GM10248 (cell line): ENCODE data around the gene DOCK6.

Source experiments
- CTCF ChIA-PET: fragments of 300-600 bp; sonication (Branson Sonifier 250); formaldehyde crosslinking; extraction: SDS; loops from one replicate; lab custom pipeline; 2021; ENCODE audit warnings: antibody characterized with exemption; lab: Yijun Ruan, JAX
- POLR2A ChIA-PET: fragments of 350-650 bp; sonication (Branson Sonifier 250); formaldehyde crosslinking; extraction: SDS; loops from one replicate; lab custom pipeline; 2020; ENCODE audit warnings: antibody characterized with exemption; lab: Yijun Ruan, JAX
- DNase-seq: peaks from one replicate; pipeline ENCODE4 v3.0.0; 2012; ENCODE audit errors: extremely low spot score
- CTCF ChIP-seq: IDR thresholded peaks from 2 replicates; pipeline ENCODE4 v1.5.1; 2012; ENCODE audit warnings: mild to moderate bottlenecking, low read depth; ENCODE audit errors: extremely low read depth, missing control alignments, control extremely low read depth

DOCK6 gene

GRCh38 chr19:11242864-11243797 is 19.2 kb downstream of the DOCK6 start:
- ChIA-PET POLR2A (no interaction called here), CTCF (interaction anchor here (0.7 to 3.6 kb wide), 25 partner anchors 9 to 745 kb away, joined by 3 to 12 read pairs (median 4); no protein-coding TSS in a partner anchor)
- DNase-seq, result peak; percentile 99
- peak; percentile 41 for TF ChIP-seq CTCF

- no peak for TF ChIP-seq CTCF
- CTCF ChIA-PET, result interaction anchor here (1.2 to 3.6 kb wide), 10 partner anchors 10 to 240 kb away, joined by 3 to 12 read pairs (median 5); no protein-coding TSS in a partner anchor
- POLR2A ChIA-PET, result no interaction called here
- no peak for DNase-seq
These were observed 20.3 kb downstream of the DOCK6 start for GRCh38 chr19:11242025-11242424.

GRCh38 chr19:11240008-11240444 is 22.3 kb downstream of the DOCK6 start:
- POLR2A ChIA-PET, result no interaction called here
- CTCF ChIA-PET, result interaction anchor here (1.2 to 1.6 kb wide), 2 partner anchors 15 to 103 kb away, joined by 4 to 6 read pairs; no protein-coding TSS in a partner anchor
- TF ChIP-seq CTCF, result no peak
- DNase-seq, result no peak

DNA sequence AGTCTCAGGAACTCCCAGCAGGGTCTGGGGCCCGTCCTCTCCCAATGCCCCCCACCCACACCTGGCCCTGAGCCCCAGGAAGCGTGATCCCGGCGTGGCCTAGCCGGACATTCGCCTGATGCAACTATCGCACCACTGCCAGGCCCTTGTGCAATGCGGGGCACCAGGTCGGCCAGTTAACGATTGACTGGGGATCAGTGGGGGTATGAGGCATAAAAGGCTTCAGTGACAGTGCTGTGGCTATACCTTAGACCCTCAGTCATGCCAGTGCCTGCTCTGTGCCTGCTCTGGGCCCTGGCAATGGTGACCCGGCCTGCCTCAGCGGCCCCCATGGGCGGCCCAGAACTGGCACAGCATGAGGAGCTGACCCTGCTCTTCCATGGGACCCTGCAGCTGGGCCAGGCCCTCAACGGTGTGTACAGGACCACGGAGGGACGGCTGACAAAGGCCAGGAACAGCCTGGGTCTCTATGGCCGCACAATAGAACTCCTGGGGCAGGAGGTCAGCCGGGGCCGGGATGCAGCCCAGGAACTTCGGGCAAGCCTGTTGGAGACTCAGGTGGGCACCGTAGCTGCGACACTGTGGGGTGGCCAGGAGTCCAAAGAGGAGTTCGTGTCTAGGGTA is 22.8 kb downstream of the DOCK6 start, which contains the start of gene ANGPTL8:
Gene ANGPTL8 (plus strand): TSS at position 243 of the 624 bp plus-strand sequence. CDS start 19 bp downstream, at position 262.
- no peak for DNase-seq
- POLR2A ChIA-PET, result no interaction called here
- TF ChIP-seq CTCF, result no peak
- CTCF ChIA-PET, result interaction anchor here (1.2 to 1.6 kb wide), 2 partner anchors 16 to 102 kb away, joined by 4 to 6 read pairs; no protein-coding TSS in a partner anchor

GRCh38 chr19:11238781-11239376 is 23.4 kb downstream of the DOCK6 start:
- POLR2A ChIA-PET, result no interaction called here
- no peak for TF ChIP-seq CTCF
- CTCF ChIA-PET, result no interaction called here
- DNase-seq, result no peak

DNA sequence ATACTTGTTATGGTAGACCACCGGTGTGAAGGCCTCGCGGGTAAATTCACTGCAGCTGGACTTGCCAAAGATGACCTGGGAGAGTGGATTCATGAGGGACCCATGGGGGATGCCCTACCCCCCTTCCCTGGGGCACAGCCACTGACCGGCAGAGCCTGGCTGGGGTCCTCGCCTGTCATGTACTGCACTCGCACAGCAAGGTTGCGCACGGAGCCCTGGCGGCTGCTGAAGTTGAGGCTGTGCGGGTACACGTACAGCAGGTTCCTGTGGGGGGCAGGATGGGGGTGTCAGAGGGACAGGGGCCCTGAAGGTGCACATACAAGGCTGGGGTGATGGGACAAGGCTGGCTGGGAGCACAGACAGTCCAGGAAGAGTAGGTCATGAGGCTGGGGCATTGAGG is 24.3 kb downstream of the DOCK6 start:
- no peak for TF ChIP-seq CTCF
- ChIA-PET CTCF (no interaction called here), POLR2A (no interaction called here)
- DNase-seq, result no peak
